ENCODE results near the gene GSTT4.
"Not testable (repeated sequence)": the region's sequence is repeated elsewhere in the genome, so short reads cannot be mapped to it uniquely, and the experiment has no call there.

DNA sequence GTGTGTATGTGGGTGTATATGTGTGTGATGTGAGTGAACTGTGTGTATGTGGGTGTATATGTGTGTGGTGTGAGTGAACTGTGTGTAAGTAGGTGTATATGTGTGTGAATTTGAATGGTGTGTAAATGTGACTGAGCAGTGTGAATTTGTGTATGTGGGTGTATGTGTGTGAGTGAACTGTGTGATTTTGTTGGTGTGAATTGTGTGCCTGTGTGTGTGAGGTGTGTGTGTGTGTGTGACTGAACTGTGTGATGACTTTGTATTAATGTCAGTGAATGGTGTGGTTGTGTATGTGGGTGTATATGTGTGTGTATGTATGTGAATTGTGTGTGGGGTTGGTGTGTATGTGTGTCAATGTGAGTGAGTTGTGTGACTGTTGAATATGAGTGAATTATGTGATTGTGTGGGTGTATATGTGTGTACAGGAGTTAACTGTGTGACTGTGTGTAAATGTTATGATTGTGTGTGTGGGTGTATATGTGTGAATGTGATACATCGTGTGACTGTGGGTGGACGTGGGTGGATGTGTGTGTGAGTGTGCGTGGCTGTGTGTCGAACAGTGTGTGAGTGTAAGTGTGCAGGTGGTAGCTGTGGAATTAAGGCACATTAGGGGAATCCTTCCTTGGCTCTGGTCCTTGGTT lies 18.6 kb downstream of the GSTT4 start:
- not testable (repeated sequence) for TF ChIP-seq EZH2phosphoT487 (IDR thresholded peaks at IDR 0.05; ENCODE audit: borderline replicate concordance, low read depth, low read length)
- TF ChIP-seq, protein P1, sequence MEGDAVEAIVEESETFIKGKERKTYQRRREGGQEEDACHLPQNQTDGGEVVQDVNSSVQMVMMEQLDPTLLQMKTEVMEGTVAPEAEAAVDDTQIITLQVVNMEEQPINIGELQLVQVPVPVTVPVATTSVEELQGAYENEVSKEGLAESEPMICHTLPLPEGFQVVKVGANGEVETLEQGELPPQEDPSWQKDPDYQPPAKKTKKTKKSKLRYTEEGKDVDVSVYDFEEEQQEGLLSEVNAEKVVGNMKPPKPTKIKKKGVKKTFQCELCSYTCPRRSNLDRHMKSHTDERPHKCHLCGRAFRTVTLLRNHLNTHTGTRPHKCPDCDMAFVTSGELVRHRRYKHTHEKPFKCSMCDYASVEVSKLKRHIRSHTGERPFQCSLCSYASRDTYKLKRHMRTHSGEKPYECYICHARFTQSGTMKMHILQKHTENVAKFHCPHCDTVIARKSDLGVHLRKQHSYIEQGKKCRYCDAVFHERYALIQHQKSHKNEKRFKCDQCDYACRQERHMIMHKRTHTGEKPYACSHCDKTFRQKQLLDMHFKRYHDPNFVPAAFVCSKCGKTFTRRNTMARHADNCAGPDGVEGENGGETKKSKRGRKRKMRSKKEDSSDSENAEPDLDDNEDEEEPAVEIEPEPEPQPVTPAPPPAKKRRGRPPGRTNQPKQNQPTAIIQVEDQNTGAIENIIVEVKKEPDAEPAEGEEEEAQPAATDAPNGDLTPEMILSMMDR (conservative IDR thresholded peaks at IDR 0.05; ENCODE audit: low read length), result not testable (repeated sequence)

Measured in OCI-LY7 (cell line).